Tibial nerve (tissue), 4 donors: Measurements from ENCODE around the gene INTS11. TPM values are rescaled to one million over a fixed set of nuclear protein-coding genes. Genes with fewer than 3 reads are reported as not detected.
A peak's percentile ranks its signal among the peaks of the same experiment; 100 is the strongest.

Experiments
- DNase-seq, 2 donors: peaks; one replicate each; pipeline ENCODE4 v3.0.0-alpha.2; 2019; ENCODE audit warnings: low spot score in 2 of 2
- H3K27ac ChIP-seq, 4 donors: fragments of 200-600 bp; sonication (generic) in 3 of 4; one replicate each; pipeline ENCODE4 v1.5.1; 2017 to 2019; ENCODE audit warnings: mild to moderate bottlenecking in 1 of 4
- H3K27me3 ChIP-seq, 2 donors: fragments of 200-600 bp; sonication (generic) in 1 of 2; one replicate each; pipeline versions ENCODE4 v1.5.1 to v1.6.0; 2017 to 2019
- H3K36me3 ChIP-seq, 3 donors: fragments of 200-600 bp; sonication (generic); one replicate each; pipeline ENCODE4 v1.5.1; 2018 to 2019
- H3K4me1 ChIP-seq, 4 donors: fragments of 200-600 bp; sonication (generic) in 3 of 4; one replicate each; pipeline ENCODE4 v1.5.1; 2017 to 2019
- H3K4me3 ChIP-seq, 4 donors: fragments of 200-600 bp; sonication (generic) in 3 of 4; one replicate each; pipeline ENCODE4 v1.5.1; 2017 to 2019; ENCODE audit warnings: mild to moderate bottlenecking in 1 of 4, moderate library complexity in 1 of 4
- H3K9me3 ChIP-seq, 4 donors: fragments of 200-600 bp; sonication (generic) in 3 of 4; one replicate each; pipeline ENCODE4 v1.5.1; 2017 to 2019
- CTCF ChIP-seq, 5 experiments: fragments of 200-600 bp in 3 of 5; fragments of 450-650 bp in 2 of 5; sonication (generic) in 3 of 5; IDR thresholded peaks; one replicate each; pipeline ENCODE4 v1.5.1; 2016 to 2019; ENCODE audit warnings: antibody characterized with exemption in 5 of 5, mild to moderate bottlenecking in 3 of 5, moderate library complexity in 2 of 5
- EP300 ChIP-seq, 2 donors: sonication (generic); formaldehyde crosslinking; IDR thresholded peaks; one replicate each; pipeline ENCODE4 v1.6.1; 2017; ENCODE audit warnings: antibody characterized with exemption in 2 of 2, mild to moderate bottlenecking in 1 of 2
- POLR2A ChIP-seq, 2 donors: fragments of 450-650 bp; IDR thresholded peaks; one replicate each; pipeline ENCODE4 v1.6.1; 2017; ENCODE audit warnings: antibody characterized with exemption in 2 of 2, mild to moderate bottlenecking in 2 of 2, moderate library complexity in 2 of 2
- WGBS, 2 donors: methylation state at CpG; one replicate each; pipeline ENCODE4 v1.1.5; 2018; 5-methylcytosine and 5-hydroxymethylcytosine counted together
- total RNA-seq, 4 donors: library from RNA; depleted of rRNA; stranded (reverse); fragments of >200 nt; gene quantifications; one replicate each; pipeline ENCODE4 v1.1.0, GENCODE V29; 2016

INTS11 gene
- total RNA-seq, 4 donors from 2014 or later: 118 to 241 (median 157) TPM

- no peak for DNase-seq
- Histone ChIP-seq H3K9me3 (no peaks in the 10 kb centered on the region), H3K36me3 (peaks cover 0 to 28% (median 4%) of the 10 kb centered on the region in 3 donors), H3K4me1 (peaks cover 0 to 71% (median 61%) of the 10 kb centered on the region in 4 donors), H3K4me3 (peak overlapping the region in 2 of 4 donors; percentile 16 to 66), H3K27ac (peak overlapping the region; percentile 40 to 92 (median 88)), H3K27me3 (no peaks in the 10 kb centered on the region)
- WGBS, 2 donors: 60 to 65% methylated on average over 51 to 72 of the region's 116 CpGs
- TF ChIP-seq POLR2A (IDR thresholded peaks at IDR 0.05) (no peak), CTCF (IDR thresholded peaks at IDR 0.05) (no peak), EP300 (IDR thresholded peaks at IDR 0.05) (no peak)
These were observed 30.1 kb upstream of the INTS11 start for GRCh38 chr1:1354271-1355247.

- peaks cover 0 to 61% (median 54%) of the 10 kb centered on the region in 4 donors for H3K4me1 ChIP-seq
- peak overlapping the region in 3 of 4 donors; percentile 40 to 91 (median 86) for H3K27ac ChIP-seq
- 31 to 55% methylated on average over 8 to 11 of the region's 28 CpGs for WGBS, 2 donors
- H3K4me3 ChIP-seq: peak overlapping the region in 1 of 4 donors; percentile 66
- TF ChIP-seq EP300 (IDR thresholded peaks at IDR 0.05) (no peak), CTCF (IDR thresholded peaks at IDR 0.05) (no peak), POLR2A (IDR thresholded peaks at IDR 0.05) (no peak)
- H3K9me3 ChIP-seq: no peaks in the 10 kb centered on the region
- DNase-seq: no peak
- peaks cover 0 to 28% (median 4%) of the 10 kb centered on the region in 3 donors for H3K36me3 ChIP-seq
- no peaks in the 10 kb centered on the region for H3K27me3 ChIP-seq
These were observed 29.1 kb upstream of the INTS11 start for GRCh38 chr1:1353389-1354151.

- H3K27me3 ChIP-seq: no peaks in the 10 kb centered on the region
- 31 to 51% methylated on average over 4 of the region's 5 CpGs for WGBS, 2 donors
- H3K27ac ChIP-seq: peak overlapping the region in 3 of 4 donors; percentile 68 to 91 (median 86)
- peaks cover 0 to 65% (median 56%) of the 10 kb centered on the region in 4 donors for H3K4me1 ChIP-seq
- TF ChIP-seq EP300 (IDR thresholded peaks at IDR 0.05) (no peak), CTCF (IDR thresholded peaks at IDR 0.05) (no peak), POLR2A (IDR thresholded peaks at IDR 0.05) (no peak)
- H3K36me3 ChIP-seq: peaks cover 0 to 28% (median 4%) of the 10 kb centered on the region in 3 donors
- no peak overlapping the region for H3K4me3 ChIP-seq
- no peaks in the 10 kb centered on the region for H3K9me3 ChIP-seq
- no peak for DNase-seq
These were observed 28.4 kb upstream of the INTS11 start for GRCh38 chr1:1352786-1353388.

- peak in 1 of 2 donors; percentile 45 for DNase-seq
- TF ChIP-seq EP300 (IDR thresholded peaks at IDR 0.05) (no peak), POLR2A (IDR thresholded peaks at IDR 0.05) (no peak), CTCF (IDR thresholded peaks at IDR 0.05) (no peak)
- peak overlapping the region in 1 of 4 donors; percentile 24 for H3K4me3 ChIP-seq
- 27 to 39% methylated on average over 23 to 28 of the region's 29 CpGs for WGBS, 2 donors
- H3K36me3 ChIP-seq: peaks cover 0 to 28% (median 4%) of the 10 kb centered on the region in 3 donors
- peaks cover 0 to 73% (median 66%) of the 10 kb centered on the region in 4 donors for H3K4me1 ChIP-seq
- no peaks in the 10 kb centered on the region for H3K9me3 ChIP-seq
- H3K27me3 ChIP-seq: no peaks in the 10 kb centered on the region
- peak overlapping the region in 3 of 4 donors; percentile 11 to 91 (median 68) for H3K27ac ChIP-seq
These were observed 27.3 kb upstream of the INTS11 start for GRCh38 chr1:1351511-1352427.
